Adipose tissue (tissue), 3 donors: Measurements from ENCODE around the gene ZNF438. TPM values are rescaled to one million over a fixed set of nuclear protein-coding genes. Genes with fewer than 3 reads are reported as not detected.
"Not testable (repeated sequence)": the region's sequence is repeated elsewhere in the genome, so short reads cannot be mapped to it uniquely, and the experiment has no call there.

ENCODE experiments used
- H3K27ac ChIP-seq: one replicate; pipeline ENCODE4 v1.5.1; 2013; ENCODE audit warnings: low read depth, low read length
- WGBS, 3 donors: extraction: QIAGEN DNeasy Blood & Tissue Kit; methylation state at CpG; one replicate each; pipeline ENCODE4 v1.1.7; 2013; 5-methylcytosine and 5-hydroxymethylcytosine counted together
- polyA plus RNA-seq, 3 donors: library from polyadenylated mRNA; stranded (reverse); fragments of 200-250 nt; gene quantifications; one replicate each; pipeline ENCODE4 v1.2.3, GENCODE V29; 2013
- donor health status: healthy with polysubstance abuse.
- donor health status: Bipolar disorder and iron deficiency.
- donor health status: healthy.

ZNF438 gene
- polyA plus RNA-seq, 3 donors: 2.8 to 14.1 (median 6.4) TPM

- H3K27ac ChIP-seq: no peak overlapping the region
- 53 to 72% (median 69%) methylated on average over 6 of the region's 6 CpGs for WGBS, 3 donors
Observed at GRCh38 chr10:30973737-30974136, 57.9 kb downstream of the ZNF438 start.

- 64 to 84% (median 65%) methylated on average over 4 of the region's 4 CpGs for WGBS, 3 donors
- H3K27ac ChIP-seq: no peak overlapping the region
Observed at GRCh38 chr10:30970760-30971460, 60.8 kb downstream of the ZNF438 start.

- H3K27ac ChIP-seq: no peak overlapping the region
- 84 to 87% (median 86%) methylated on average over 3 of the region's 3 CpGs for WGBS, 3 donors
Observed at GRCh38 chr10:30968711-30969110, 63.0 kb downstream of the ZNF438 start.

DNA sequence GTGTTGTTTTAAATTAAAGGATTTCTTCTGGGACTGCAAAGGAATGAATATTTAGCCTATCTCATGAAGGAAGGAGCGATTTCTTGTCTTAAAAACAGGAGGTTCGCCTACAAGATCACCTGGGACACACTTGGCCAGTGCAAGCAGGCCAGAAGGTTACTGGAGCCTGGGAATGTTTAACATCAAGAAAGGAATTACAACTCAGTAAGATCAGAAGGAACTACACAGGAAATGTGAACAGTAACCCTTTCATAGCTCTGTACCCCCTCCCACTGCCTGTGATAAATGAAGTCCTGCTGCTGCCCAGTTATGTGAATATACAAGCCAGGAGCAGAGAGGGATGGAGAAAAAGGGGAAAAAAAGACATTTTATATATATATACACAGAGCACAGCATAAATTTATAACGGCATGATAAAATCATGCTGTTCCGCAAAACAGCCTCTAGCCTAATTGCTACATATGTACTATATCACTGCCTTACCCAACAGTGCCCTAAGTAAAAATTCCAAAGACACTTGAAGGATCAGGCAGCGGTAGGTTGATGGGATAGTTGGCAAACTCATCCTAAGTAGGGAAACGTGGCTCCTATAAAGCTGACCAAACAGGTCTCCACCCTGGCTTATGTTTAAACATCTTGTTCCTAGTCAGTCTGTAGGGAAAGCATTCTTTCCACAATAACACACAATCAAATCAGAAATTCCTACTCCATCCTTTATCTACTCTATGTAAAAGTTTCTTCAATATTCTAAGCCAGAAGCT is 63.8 kb downstream of the ZNF438 start:
- 53 to 71% (median 61%) methylated on average over 6 of the region's 6 CpGs for WGBS, 3 donors
- no peak overlapping the region for H3K27ac ChIP-seq

DNA sequence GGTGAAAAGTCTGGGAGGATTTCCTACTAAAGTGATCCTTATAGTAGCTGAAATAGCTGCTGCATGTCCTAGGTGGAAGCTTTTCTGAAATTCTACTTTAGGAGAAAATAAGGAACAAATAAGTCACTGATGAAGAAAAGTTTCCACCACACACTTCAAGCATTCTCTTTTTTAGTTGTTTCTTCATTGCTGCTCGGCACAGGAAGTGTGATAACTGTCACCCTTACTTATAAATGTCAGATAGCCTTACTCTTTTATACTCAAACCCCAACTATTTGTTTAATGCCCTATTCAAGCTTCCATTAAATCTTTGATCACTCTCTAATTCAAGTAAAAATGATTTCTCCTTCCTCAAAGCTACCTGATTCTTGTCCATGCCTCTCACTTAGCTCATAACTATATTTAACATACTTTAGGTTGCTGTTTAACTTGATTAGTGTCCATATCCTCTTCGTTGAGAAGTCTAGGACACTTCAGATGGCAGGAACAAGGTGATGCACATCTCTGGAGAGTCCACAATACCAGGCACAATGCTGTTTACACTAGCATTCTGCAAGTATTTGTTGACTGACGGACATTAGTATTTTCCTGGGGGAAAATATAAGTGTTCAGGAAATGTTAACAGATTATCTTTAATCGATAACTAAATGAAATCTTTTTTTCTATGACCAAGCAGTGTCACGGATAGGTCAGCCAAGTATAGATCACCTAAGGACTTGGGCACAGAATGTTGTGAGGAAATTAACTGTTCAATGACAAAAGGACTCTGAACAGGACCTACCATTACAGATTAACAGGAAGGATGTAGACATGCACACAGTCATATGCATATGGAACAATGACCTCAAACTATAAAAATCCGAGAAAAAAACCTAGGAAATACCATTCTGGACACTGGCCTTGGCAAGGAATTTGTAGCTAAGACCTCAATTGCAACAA is 67.4 kb downstream of the ZNF438 start:
- 41 to 59% (median 57%) methylated on average over 6 of the region's 6 CpGs for WGBS, 3 donors
- H3K27ac ChIP-seq: no peak overlapping the region

- 74 to 80% (median 75%) methylated on average over 4 of the region's 4 CpGs for whole genome bisulfite sequencing, 3 donors
- no peak overlapping the region for H3K27ac ChIP-seq
Observed at GRCh38 chr10:30962522-30962921, 69.1 kb downstream of the ZNF438 start.

DNA sequence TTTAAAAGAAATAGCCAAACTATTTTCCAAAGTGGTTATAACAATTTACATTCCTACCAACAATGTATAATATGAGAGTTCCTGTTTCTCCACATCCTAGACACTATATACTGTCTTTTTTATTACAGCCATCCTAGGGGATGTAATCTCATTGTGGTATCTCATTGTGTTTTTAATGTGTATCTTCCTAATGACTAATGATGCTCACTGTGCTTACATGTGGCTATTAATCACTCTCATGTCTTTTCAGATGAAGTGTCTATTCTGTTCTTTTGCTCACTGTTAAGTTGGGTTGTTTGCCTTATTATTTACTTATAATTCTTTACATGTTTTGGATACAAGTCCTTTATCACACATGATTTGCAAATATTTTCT is 71.8 kb downstream of the ZNF438 start:
- H3K27ac ChIP-seq: no peak overlapping the region

DNA sequence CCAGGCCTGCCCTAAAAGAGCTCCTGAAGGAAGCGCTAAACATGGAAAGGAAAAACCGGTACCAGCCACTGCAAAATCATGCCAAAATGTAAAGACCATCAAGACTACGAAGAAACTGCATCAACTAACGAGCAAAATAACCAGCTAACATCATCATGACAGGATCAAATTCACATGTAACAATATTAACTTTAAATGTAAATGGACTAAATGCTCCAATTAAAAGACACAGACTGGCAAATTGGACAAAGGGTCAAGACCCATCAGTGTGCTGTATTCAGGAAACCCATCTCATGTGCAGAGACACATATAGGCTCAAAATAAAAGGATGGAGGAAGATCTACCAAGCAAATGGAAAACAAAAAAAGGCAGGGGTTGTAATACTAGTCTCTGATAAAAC is 82.4 kb downstream of the ZNF438 start:
- 93 to 99% (median 98%) methylated on average over 2 to 4 of the region's 4 CpGs for WGBS, 3 donors
- not testable (repeated sequence) for H3K27ac ChIP-seq

- H3K27ac ChIP-seq: no peak overlapping the region
- WGBS, 3 donors: 85 to 92% (median 92%) methylated on average over 4 of the region's 4 CpGs
Observed at GRCh38 chr10:30944005-30944404, 87.7 kb downstream of the ZNF438 start.

- no peak overlapping the region for H3K27ac ChIP-seq
Observed at GRCh38 chr10:30943451-30943850, 88.2 kb downstream of the ZNF438 start.

DNA sequence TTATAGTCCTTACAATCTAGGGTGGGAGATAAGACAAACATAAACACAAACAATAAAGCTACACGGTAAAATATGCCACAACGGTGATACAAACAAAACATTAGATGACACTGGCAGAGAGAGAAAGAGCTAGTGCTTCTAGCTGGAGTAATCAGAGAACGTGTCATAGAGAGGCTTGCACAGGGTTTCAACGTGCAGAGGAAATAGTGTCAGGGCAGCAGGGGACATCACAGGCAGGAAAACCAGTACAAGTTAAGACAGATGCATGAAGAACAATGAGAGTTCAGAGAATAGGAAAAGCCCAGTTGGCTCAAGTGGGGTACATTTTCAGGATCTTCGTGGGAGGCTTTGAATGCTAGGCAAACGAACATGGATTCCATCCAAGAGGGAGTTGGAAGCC is 91.4 kb downstream of the ZNF438 start:
- no peak overlapping the region for H3K27ac ChIP-seq
- WGBS, 3 donors: 48 to 73% (median 55%) methylated on average over 6 of the region's 6 CpGs

DNA sequence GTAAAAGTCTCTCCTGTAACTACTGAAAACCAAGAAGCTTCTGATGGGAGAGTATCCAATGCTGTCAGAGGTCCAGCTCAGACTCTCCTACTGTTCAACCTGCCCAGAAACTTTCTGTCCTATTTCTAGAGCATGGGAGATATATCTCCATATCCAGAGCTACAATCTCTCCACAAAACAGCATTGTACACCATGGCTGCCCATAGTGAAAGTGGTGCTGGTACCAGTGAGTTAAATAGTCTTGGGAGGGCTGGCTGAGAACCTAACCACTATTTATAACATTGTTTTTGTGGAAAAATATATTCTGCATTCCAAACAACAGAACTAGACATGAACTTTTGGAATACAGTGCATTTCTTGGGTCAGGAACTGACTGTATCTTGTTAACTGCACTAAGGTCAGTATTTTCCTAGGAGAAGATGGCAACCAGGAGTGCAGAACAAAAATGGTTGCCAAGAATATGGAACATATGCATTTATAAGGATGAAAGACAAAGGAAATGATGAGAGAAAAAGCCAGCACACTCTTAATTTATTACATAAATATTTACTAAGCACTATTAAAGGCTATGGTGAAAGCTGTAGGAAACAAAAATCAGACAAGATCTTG is 91.9 kb downstream of the ZNF438 start:
- no peak overlapping the region for H3K27ac ChIP-seq

DNA sequence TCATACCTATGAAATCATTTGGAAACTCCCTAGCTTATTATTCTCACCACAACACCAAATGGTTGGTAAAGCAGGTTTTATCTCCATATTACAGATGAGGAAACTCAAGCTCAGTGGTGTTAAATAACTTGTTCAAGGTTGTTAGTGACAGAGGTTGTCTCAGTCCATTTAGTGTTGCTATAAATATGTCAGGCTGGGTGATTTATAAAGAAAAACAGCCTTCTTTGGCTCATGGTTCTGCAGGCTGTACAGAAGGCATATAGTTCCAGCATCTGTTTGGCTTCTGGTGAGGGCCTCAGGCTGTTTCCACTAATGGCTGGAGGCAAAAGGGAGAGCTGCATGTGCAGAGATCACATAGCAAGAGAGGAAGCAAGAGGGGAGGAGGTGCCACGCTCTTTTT is 96.6 kb downstream of the ZNF438 start:
- WGBS, 3 donors: 88 to 96% (median 94%) methylated on average over 1 of the region's 1 CpG
- no peak overlapping the region for H3K27ac ChIP-seq

DNA sequence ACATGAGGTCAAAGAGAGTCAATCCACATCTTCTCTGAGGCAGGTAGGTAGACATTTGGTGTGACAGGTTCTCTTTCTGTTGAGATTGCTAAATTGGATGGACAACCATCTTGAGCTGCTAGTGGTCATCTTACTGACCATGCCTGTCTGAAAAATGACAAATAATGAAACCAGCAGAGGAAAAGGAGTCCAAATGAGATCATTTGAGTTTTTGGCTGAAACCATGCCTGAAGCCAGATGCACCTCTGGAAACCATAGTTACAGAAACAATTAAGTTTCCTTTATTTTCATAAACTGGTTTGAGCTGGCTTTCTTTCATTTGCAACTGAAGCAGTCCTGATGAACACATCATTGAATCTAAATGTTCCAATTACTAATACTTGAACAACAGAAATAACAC is 100.6 kb downstream of the ZNF438 start:
- H3K27ac ChIP-seq: no peak overlapping the region

DNA sequence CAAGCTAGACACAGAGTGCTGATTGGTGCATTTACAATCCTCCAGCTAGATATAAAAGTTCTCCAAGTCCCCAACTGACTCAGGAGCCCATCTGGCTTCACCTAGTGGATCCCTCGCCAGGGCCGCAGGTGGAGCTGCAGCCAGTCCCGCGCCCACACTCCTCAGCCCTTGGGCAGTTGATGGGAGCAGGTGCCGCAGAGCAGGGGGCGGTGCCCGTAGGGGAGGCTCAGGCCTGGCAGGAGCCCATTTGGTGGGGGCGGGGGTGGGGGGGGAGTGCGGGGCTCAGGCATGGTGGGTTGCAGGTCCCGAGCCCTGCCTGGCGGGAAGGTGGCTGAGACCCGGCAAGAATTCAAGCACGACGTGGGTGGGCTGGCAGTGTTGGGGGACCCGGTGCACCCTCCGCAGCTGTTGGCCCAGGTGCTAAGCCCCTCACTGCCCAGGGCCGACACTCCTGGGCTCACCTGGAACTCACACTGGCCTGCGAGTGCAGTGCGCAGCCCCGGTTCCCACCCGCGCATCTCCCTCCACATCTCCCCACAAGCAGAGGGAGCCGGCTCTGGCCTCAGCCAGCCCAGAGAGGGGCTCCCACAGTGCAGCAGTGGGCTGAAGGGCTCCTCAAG is 101.7 kb downstream of the ZNF438 start:
- WGBS, 3 donors: 95 to 97% (median 97%) methylated on average over 22 to 23 of the region's 23 CpGs
- H3K27ac ChIP-seq: no peak overlapping the region

DNA sequence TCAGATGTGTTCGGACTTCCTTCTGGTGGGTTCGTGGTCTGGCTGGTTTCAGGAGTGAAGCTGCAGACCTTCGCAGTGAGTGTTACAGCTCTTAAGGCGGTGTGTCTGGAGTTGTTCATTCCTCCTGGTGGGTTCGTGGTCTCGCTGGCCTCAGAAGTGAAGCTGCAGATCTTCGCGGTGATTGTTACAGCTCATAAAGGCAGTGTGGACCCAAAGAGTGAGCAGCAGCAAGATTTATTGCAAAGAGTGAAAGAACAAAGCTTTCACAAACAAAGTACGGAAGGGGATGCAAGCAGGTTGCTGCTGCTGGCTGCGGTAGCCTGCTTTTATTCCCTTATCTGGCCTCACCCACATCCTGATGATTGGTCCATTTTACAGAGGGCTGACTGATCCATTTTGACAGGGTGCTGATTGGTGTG is 102.3 kb downstream of the ZNF438 start:
- not testable (repeated sequence) for H3K27ac ChIP-seq
- 67 to 96% (median 73%) methylated on average over 10 of the region's 10 CpGs for WGBS, 3 donors

DNA sequence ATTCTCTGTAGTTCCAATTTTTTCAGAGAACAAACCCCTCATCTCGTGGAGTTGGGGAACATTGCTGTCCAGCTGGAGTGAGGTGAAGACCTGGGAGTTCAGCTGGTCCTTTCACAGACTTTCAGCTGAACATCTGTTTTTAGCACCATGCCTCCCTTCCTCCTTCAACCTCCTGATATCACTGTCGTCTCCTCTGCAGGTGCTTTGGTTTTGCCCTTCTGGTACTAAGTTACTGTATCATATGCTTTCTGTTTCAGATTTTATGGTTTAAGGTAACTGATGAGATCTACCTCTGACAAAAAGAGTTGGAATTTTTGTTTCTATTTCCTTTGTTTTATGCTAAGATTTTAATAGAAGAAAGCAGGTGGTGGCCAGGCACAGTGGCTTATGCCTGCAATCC is 102.9 kb downstream of the ZNF438 start:
- 66 to 86% (median 79%) methylated on average over 2 of the region's 2 CpGs for WGBS, 3 donors
- no peak overlapping the region for H3K27ac ChIP-seq

- no peak overlapping the region for H3K27ac ChIP-seq
- WGBS, 3 donors: 95 to 100% (median 98%) methylated on average over 2 of the region's 2 CpGs
Observed at GRCh38 chr10:30918651-30919050, 113.0 kb downstream of the ZNF438 start.
